ENCODE results near the gene BUD23.

- TF ChIP-seq YY1 (IDR thresholded peaks at IDR 0.05), result no peak
- TF ChIP-seq CTCF (IDR thresholded peaks at IDR 0.05; ENCODE audit: low read depth, low read length, missing input control), result no peak
- TF ChIP-seq TAF1 (conservative IDR thresholded peaks at IDR 0.05), result no peak
- no peak for TF ChIP-seq HNF4A (conservative IDR thresholded peaks at IDR 0.05)
- no peak for TF ChIP-seq SP1 (IDR thresholded peaks at IDR 0.05)
Observed at GRCh38 chr7:73715648-73716317, 32.4 kb downstream of the BUD23 start.
